Hematopoietic multipotent progenitor cell treated with erythropoietin and hydrocortisone succinate and interleukin-3 and kit ligand, for 4 days (in vitro differentiated cells): ENCODE data around the gene ABR.

Source experiments
- DNase-seq: peaks from one replicate; pipeline ENCODE4 v3.0.0-alpha.2; 2015

ABR gene

GRCh38 chr17:1112875-1113274, 66.9 kb downstream of the ABR start:
- DNase-seq: no peak

- DNase-seq: peak; percentile 48
Observed at GRCh38 chr17:1111599-1112443, 68.0 kb downstream of the ABR start.

GRCh38 chr17:1110862-1111598, 68.8 kb downstream of the ABR start:
- peak; percentile 65 for DNase-seq

- no peak for DNase-seq
Observed at GRCh38 chr17:1110541-1110861, 69.3 kb downstream of the ABR start.

GRCh38 chr17:1109606-1110540, 69.9 kb downstream of the ABR start:
- DNase-seq: peak; percentile 68

- DNase-seq: peak; percentile 72
Observed at GRCh38 chr17:1108765-1109605, 70.8 kb downstream of the ABR start.

GRCh38 chr17:1108478-1108764, 71.4 kb downstream of the ABR start:
- no peak for DNase-seq

- peak; percentile 37 for DNase-seq
Observed at GRCh38 chr17:1107777-1108477, 71.9 kb downstream of the ABR start.

GRCh38 chr17:1107083-1107776, 72.6 kb downstream of the ABR start:
- no peak for DNase-seq

GRCh38 chr17:1104222-1104621, 75.6 kb downstream of the ABR start:
- DNase-seq: peak; percentile 23

GRCh38 chr17:1100382-1100781, 79.4 kb downstream of the ABR start:
- DNase-seq: no peak

GRCh38 chr17:1099242-1099641, 80.5 kb downstream of the ABR start:
- no peak for DNase-seq

GRCh38 chr17:1097972-1098744, 81.6 kb downstream of the ABR start:
- DNase-seq: peak; percentile 83

GRCh38 chr17:1096215-1096614, 83.6 kb downstream of the ABR start:
- DNase-seq: peak; percentile 45

- DNase-seq: no peak
Observed at GRCh38 chr17:1095853-1096173, 84.0 kb downstream of the ABR start.

GRCh38 chr17:1095090-1095852, 84.5 kb downstream of the ABR start:
- peak; percentile 73 for DNase-seq

GRCh38 chr17:1094591-1094990, 85.2 kb downstream of the ABR start:
- no peak for DNase-seq

GRCh38 chr17:1091900-1092299, 87.9 kb downstream of the ABR start:
- DNase-seq: no peak

- DNase-seq: no peak
Observed at GRCh38 chr17:1091190-1091534, 88.6 kb downstream of the ABR start.
